NCI-H2029 treated with DMSO at 0.1 percent for 48 hours (cell line): ENCODE data around the gene SV2B.
"Not testable (repeated sequence)": the region's sequence is repeated elsewhere in the genome, so short reads cannot be mapped to it uniquely, and the experiment has no call there.

Experiments used
- DNase-seq: peaks from one replicate; lab custom pipeline; 2025; lab: John Stamatoyannopoulos, UW

The SV2B gene, protein sequence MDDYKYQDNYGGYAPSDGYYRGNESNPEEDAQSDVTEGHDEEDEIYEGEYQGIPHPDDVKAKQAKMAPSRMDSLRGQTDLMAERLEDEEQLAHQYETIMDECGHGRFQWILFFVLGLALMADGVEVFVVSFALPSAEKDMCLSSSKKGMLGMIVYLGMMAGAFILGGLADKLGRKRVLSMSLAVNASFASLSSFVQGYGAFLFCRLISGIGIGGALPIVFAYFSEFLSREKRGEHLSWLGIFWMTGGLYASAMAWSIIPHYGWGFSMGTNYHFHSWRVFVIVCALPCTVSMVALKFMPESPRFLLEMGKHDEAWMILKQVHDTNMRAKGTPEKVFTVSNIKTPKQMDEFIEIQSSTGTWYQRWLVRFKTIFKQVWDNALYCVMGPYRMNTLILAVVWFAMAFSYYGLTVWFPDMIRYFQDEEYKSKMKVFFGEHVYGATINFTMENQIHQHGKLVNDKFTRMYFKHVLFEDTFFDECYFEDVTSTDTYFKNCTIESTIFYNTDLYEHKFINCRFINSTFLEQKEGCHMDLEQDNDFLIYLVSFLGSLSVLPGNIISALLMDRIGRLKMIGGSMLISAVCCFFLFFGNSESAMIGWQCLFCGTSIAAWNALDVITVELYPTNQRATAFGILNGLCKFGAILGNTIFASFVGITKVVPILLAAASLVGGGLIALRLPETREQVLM

DNA sequence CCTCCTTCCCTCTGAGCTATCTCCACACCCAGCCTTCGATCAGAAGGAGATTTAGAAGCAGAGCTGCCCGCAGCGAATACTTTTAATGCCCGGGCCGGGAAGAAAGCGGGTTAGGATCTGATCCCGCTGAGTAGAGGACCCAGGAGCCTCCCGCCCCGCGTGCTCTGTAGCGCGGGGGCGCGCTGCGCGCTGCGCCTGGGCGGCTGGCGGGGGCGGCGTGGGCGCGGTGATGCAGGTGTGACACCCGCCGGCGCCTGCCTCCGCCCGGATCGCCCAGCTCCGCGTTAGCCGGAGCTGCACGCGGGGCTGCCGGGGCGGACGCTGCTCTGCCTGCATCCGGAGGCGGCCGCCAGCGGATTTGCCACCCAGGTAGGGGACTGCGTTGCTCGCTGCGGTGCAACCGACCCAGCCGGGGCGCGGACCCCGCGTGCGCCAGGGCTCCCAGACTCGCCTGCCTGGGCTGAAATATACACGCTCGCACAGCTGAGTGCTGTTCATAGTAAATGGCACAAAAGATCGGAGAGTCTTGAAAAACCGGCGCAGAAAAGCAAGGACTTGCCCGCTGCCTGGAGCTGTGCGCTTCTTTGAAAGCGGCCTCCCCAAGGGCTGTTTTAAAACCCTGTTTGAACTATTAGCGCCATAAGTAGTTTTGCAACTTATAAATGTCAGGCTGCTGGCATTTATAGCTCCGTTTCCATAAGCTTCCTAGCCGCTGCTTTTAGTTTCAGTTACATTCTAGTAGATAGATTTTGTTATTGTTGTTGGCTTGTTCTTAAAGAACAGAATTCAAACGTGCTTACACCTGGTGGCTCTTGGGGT is at the start of gene SV2B:
Gene SV2B, plus strand, starts transcription at position 263 of the 819 bp plus-strand sequence. CDS start 126,007 bp downstream, outside the sequence.
- DNase-seq: no peak

DNA sequence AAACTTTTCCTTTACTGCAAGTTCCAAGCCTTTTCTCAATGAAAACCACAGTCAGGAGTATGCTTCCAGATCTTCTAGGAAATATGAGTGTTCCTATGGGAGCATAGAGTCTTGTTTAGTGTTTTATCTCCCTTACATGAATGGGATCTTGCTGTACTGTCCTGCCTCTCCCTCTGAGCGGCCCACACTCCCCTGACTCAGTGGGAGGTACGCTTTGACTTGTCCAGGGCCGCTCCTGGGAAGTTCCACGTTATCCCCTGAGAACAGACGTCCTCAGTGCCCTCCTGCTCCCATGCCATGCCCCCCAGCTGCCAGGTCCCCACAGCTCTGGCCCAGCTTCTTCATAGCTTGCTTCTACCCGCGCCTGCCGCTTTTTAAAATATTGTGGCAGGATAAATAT is 48.8 kb upstream of the SV2B start:
- DNase-seq: no peak

GRCh38 chr15:91054816-91055215 is 45.2 kb upstream of the SV2B start:
- no peak for DNase-seq

GRCh38 chr15:91055548-91056331 is 44.3 kb upstream of the SV2B start:
- peak; percentile 26 for DNase-seq

DNA sequence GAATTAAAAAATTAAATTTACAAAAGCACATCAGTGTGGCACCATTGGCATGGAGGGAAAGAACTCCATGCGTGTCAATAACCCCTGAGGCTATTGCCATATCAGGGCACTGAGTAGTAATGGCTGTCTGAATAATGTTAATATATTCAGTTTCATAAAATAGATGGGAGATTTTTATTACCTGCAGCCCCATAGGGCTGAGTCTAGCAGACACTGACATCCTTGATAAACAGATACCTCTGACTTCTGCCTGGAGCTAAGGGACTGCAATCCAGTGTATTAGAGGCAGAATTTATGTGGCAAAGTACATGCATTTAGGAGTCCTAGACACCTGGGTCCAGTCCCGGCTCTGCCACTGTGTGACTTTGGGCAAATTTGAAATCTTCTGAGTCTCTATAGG is 38.8 kb upstream of the SV2B start:
- no peak for DNase-seq

- no peak for DNase-seq
Observed at GRCh38 chr15:91061997-91062396, 38.1 kb upstream of the SV2B start.

GRCh38 chr15:91065505-91065904 is 34.6 kb upstream of the SV2B start:
- DNase-seq: no peak

DNA sequence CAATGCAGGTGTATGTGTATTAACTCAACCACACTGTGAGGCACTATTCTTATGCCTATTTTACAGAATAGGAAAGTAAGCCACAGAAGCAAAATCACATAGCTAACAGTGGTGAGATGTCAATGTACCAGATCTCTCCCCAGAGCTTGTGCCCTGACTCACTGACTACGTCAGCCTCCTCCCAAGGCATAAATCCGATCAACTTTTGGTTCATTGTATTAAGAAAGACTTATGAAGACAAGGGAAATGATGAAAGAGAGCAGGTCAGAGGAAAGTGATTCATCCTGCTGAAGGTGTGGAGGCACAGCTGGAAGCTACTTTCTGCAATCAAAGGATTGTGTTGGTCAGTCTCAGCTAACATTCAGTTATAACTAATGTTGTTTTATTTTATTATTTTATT is 33.0 kb upstream of the SV2B start:
- DNase-seq: no peak

DNA sequence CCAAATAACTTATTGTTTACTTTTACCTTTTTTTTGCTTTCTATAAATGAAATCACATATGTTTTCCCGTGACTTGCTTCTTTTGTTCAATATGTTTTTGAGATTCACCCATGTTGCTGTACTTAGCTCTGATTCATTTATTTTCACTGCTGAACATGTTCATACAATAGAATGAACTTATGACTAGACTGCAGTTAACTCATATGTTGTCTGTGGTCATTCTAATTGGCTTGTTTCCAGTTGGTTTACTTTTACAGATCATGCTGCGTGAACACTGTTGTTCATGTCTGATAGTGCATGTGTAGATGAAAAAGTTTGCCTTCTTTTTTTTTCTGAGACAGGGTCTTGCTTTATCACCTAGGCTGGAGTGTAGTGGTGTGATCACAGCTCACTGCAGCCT is 31.6 kb upstream of the SV2B start:
- no peak for DNase-seq

- no peak for DNase-seq
Observed at GRCh38 chr15:91068966-91069365, 31.1 kb upstream of the SV2B start.

GRCh38 chr15:91070872-91071271 is 29.2 kb upstream of the SV2B start:
- no peak for DNase-seq

DNA sequence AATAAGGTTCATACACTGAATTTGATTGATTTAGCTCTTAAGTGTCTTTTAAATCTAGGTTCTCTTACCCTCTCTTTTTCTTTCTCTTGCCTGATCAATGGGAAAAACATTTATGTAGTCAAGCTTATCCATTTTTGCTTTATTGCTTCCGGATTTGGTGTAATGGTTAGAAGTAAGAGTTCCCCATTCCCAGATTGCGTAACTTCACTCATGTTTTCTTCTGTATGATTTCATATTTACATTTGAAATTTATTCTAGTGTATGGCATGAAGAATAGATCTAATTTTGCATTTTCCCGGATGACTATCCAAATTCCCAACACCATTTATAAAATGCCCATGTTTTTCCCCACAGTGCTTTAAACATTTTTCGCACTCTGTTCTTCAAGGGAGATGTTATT is 27.9 kb upstream of the SV2B start:
- no peak for DNase-seq

GRCh38 chr15:91073077-91073476 is 27.0 kb upstream of the SV2B start:
- no peak for DNase-seq

GRCh38 chr15:91073768-91074167 is 26.3 kb upstream of the SV2B start:
- no peak for DNase-seq

DNA sequence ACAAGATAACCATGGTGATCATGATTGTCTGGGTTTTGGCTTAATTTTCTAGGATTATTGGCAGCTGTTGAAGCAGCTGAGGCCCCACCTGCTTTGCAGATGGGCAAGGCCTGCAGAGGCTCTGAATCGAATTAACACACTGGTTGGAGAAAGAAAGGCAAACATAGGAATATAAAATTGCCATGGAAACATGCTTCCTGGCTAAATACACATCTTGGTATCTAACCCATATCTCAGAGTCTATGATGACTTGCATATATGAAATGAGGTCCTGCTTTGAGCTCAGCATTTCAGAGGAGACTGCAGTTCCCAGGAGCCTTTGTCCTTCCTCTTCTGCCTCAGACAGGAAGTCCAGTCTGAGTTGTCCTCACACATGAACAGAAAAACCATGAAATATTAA is 24.3 kb upstream of the SV2B start:
- no peak for DNase-seq

DNA sequence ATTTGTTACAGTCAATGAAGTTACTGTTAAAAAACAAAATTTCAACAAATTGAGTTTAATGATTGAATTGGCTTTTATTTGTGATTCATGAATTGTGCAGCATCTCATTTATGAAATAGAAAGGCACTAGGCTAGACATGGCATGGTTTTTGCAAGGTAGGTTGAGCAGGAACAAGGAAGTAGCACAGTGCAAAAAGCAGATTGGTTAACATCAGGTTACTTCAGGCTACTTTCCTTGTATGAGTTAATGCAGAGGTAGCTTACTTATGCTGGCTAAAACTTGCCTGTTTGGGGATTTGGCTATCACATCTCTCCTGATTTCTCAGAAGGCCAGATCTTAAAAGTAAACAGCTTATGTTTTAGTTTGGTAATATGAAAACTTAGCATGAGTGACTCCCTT is 23.0 kb upstream of the SV2B start:
- no peak for DNase-seq

GRCh38 chr15:91093866-91094265 is 6.2 kb upstream of the SV2B start:
- DNase-seq: not testable (repeated sequence)

GRCh38 chr15:91098451-91098850 is 1.6 kb upstream of the SV2B start:
- no peak for DNase-seq

GRCh38 chr15:91099616-91099994 is 452 bp upstream of the SV2B start:
- no peak for DNase-seq

DNA sequence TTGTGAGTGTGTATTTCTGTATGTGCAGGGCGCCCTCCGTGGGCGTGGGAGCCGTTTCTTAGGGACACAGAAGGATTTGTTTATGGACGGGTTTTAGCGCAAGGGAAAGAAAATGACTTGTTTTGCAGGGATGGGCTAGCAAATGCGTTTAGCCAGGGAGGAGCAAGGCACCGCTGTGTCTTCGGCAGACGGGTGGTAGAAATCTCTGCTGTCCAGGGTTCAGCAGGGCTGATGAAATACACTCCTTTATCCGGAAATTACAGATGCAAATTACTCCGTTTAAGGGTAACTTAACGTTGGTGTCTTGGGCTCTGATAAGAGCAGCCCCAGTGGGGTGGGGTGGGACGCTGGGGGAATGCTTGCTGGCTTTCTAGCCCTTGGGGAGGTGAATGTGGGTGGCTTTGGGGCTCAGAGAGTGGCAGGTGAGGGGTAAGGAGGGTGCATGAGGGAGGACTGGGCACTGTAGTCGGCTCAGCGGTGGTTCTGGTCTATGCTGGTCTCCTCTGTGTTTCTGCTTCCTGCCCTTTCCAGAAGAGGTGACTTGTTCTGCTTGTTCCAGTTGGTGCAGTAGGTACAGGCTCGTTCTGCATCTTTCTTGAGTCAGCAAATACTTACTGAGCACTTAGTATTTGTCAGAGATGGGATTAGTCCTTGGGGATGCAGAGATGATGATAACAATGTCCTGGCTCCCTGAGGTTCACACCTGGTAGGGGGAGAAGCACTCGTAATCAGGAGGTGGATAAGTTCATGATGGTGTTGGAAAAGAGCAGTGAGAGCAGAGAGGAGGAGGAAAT is 954 bp downstream of the SV2B start:
- no peak for DNase-seq

- DNase-seq: no peak
Observed at GRCh38 chr15:91101608-91101920, 1.5 kb downstream of the SV2B start.
